ENCODE results near the gene MARCO. TPM values are rescaled to one million over a fixed set of nuclear protein-coding genes. Genes with fewer than 3 reads are reported as not detected.
"Not testable (repeated sequence)": the region's sequence is repeated elsewhere in the genome, so short reads cannot be mapped to it uniquely, and the experiment has no call there.

The MARCO gene
- total RNA-seq, 1 donor from 2014 or later: 19.7 TPM

- intact Hi-C loops (cut with DNase I): no loop called here
- ATAC-seq: no peak
- DNase-seq (ENCODE audit: missing footprints): no peak
Observed at GRCh38 chr2:118990757-118991545, 49.0 kb downstream of the MARCO start.

GRCh38 chr2:118991554-118991953 is 49.6 kb downstream of the MARCO start:
- intact Hi-C loops (cut with DNase I): no loop called here
- ATAC-seq (no peak), DNase-seq (ENCODE audit: missing footprints) (no peak)

GRCh38 chr2:118992740-118993391 is 50.9 kb downstream of the MARCO start:
- no peak for DNase-seq (ENCODE audit: missing footprints)
- intact Hi-C loops (cut with DNase I): no loop called here
- ATAC-seq: no peak

- intact Hi-C loops (cut with DNase I): no loop called here
- ATAC-seq (no peak), DNase-seq (ENCODE audit: missing footprints) (no peak)
Observed at GRCh38 chr2:118993392-118993752, 51.4 kb downstream of the MARCO start.

- DNase-seq (ENCODE audit: missing footprints) (no peak), ATAC-seq (no peak)
- intact Hi-C loops (cut with DNase I): no loop called here
Observed at GRCh38 chr2:118994172-118994700, 52.2 kb downstream of the MARCO start.

GRCh38 chr2:118994778-118995177 is 52.8 kb downstream of the MARCO start:
- DNase-seq (ENCODE audit: missing footprints): no peak
- no peak for ATAC-seq
- intact Hi-C loops (cut with DNase I): no loop called here

- ATAC-seq; DNase-seq (ENCODE audit: missing footprints); intact Hi-C loops (cut with DNase I): not testable (repeated sequence)
Observed at GRCh38 chr2:119003856-119004255, 61.9 kb downstream of the MARCO start.

- no peak for ATAC-seq
- intact Hi-C loops (cut with DNase I): no loop called here
- no peak for DNase-seq (ENCODE audit: missing footprints)
Observed at GRCh38 chr2:119004602-119005001, 62.6 kb downstream of the MARCO start.

- DNase-seq (ENCODE audit: missing footprints) (no peak), ATAC-seq (no peak)
- intact Hi-C loops (cut with DNase I): no loop called here
Observed at GRCh38 chr2:119005051-119005450, 63.1 kb downstream of the MARCO start.

- ATAC-seq: no peak
- intact Hi-C loops (cut with DNase I): no loop called here
- no peak for DNase-seq (ENCODE audit: missing footprints)
Observed at GRCh38 chr2:119005555-119005954, 63.6 kb downstream of the MARCO start.

- DNase-seq (ENCODE audit: missing footprints) (no peak), ATAC-seq (no peak)
Observed at GRCh38 chr2:119006441-119006840, 64.4 kb downstream of the MARCO start.

GRCh38 chr2:119008108-119008507 is 66.1 kb downstream of the MARCO start:
- DNase-seq (ENCODE audit: missing footprints) (no peak), ATAC-seq (no peak)
- intact Hi-C loops (cut with DNase I): no loop called here

More at GRCh38 chr2:119006441-119006840, 64.4 kb downstream of the MARCO start:
- intact Hi-C loops (cut with DNase I): no loop called here

- ATAC-seq (no peak), DNase-seq (ENCODE audit: missing footprints) (no peak)
- intact Hi-C loops (cut with DNase I): no loop called here
Observed at GRCh38 chr2:119009110-119009509, 67.1 kb downstream of the MARCO start.

- intact Hi-C loops (cut with DNase I): loop anchor here (5.0 kb wide), 2 partner anchors 162 to 282 kb away; no protein-coding TSS in a partner anchor
- ATAC-seq (no peak), DNase-seq (ENCODE audit: missing footprints) (no peak)
Observed at GRCh38 chr2:119010336-119010735, 68.3 kb downstream of the MARCO start.

GRCh38 chr2:119011162-119011909 is 69.3 kb downstream of the MARCO start:
- DNase-seq (ENCODE audit: missing footprints) (peak; percentile 62), ATAC-seq (peak; percentile 85)
- intact Hi-C loops (cut with DNase I): loop anchor here (5.0 kb wide), 2 partner anchors 161 to 281 kb away; no protein-coding TSS in a partner anchor

GRCh38 chr2:119011910-119012209 is 69.9 kb downstream of the MARCO start:
- intact Hi-C loops (cut with DNase I): loop anchor here (5.0 kb wide), 2 partner anchors 160 to 280 kb away; no protein-coding TSS in a partner anchor
- DNase-seq (ENCODE audit: missing footprints): no peak
- ATAC-seq: no peak

GRCh38 chr2:119012345-119013301 is 70.6 kb downstream of the MARCO start:
- DNase-seq (ENCODE audit: missing footprints): no peak

GRCh38 chr2:119013671-119014070 is 71.7 kb downstream of the MARCO start:
- intact Hi-C loops (cut with DNase I): loop anchor here (5.0 kb wide), 2 partner anchors 159 to 279 kb away; no protein-coding TSS in a partner anchor
- no peak for ATAC-seq
- DNase-seq (ENCODE audit: missing footprints): no peak

More at GRCh38 chr2:119012345-119013301, 70.6 kb downstream of the MARCO start:
- intact Hi-C loops (cut with DNase I): loop anchor here (5.0 kb wide), 2 partner anchors 160 to 280 kb away; no protein-coding TSS in a partner anchor
- ATAC-seq: no peak
